AG04450 (cell line): ENCODE results near the gene DUOX1. TPM values are rescaled to one million over a fixed set of nuclear protein-coding genes. Genes with fewer than 3 reads are reported as not detected.
A peak's percentile ranks its signal among the peaks of the same experiment; 100 is the strongest.

Experiments used
- CTCF ChIA-PET: fragments of 300-600, 350-600 bp; formaldehyde crosslinking; extraction: SDS; loops from one replicate; lab custom pipeline; 2022; ENCODE audit warnings: antibody characterized with exemption, inconsistent platforms; lab: Charles Lee
- POLR2A ChIA-PET: fragments of 350-600 bp; formaldehyde crosslinking; extraction: SDS; loops from one replicate; lab custom pipeline; 2021; ENCODE audit warnings: antibody characterized with exemption, inconsistent platforms; lab: Yijun Ruan, JAX
- DNase-seq: peaks from one replicate; pipeline ENCODE4 v3.0.0-alpha.2; 2011; ENCODE audit warnings: low read depth, low spot score
- H3K27ac ChIP-seq: one replicate; pipeline ENCODE4 v1.5.1; 2012; ENCODE audit warnings: low read depth, low read length, control low read depth
- H3K27me3 ChIP-seq: one replicate; pipeline ENCODE4 v1.6.0; 2012; ENCODE audit warnings: low read length; ENCODE audit not compliant: control insufficient read depth, insufficient read depth
- H3K4me3 ChIP-seq: 2 replicates; pipeline ENCODE4 v1.5.1; 2011; ENCODE audit warnings: mild to moderate bottlenecking, low read depth, low read length, control low read depth
- H3K9me3 ChIP-seq: 2 replicates; pipeline ENCODE4 v1.5.1; 2012; ENCODE audit warnings: low read length; ENCODE audit not compliant: control insufficient read depth, insufficient read depth
- CTCF ChIP-seq: IDR thresholded peaks from 2 replicates; pipeline ENCODE4 v1.5.1; 2011; ENCODE audit warnings: low read depth, low read length, control low read depth, inconsistent platforms
- polyA plus RNA-seq: library from polyadenylated mRNA; depleted of rRNA; stranded (reverse); fragments of >200 nt; gene quantifications from 2 replicates; pipeline ENCODE4 v1.2.3, GENCODE V29; 2011

Gene DUOX1
- polyA plus RNA-seq, 1 experiment = not detected

DNA sequence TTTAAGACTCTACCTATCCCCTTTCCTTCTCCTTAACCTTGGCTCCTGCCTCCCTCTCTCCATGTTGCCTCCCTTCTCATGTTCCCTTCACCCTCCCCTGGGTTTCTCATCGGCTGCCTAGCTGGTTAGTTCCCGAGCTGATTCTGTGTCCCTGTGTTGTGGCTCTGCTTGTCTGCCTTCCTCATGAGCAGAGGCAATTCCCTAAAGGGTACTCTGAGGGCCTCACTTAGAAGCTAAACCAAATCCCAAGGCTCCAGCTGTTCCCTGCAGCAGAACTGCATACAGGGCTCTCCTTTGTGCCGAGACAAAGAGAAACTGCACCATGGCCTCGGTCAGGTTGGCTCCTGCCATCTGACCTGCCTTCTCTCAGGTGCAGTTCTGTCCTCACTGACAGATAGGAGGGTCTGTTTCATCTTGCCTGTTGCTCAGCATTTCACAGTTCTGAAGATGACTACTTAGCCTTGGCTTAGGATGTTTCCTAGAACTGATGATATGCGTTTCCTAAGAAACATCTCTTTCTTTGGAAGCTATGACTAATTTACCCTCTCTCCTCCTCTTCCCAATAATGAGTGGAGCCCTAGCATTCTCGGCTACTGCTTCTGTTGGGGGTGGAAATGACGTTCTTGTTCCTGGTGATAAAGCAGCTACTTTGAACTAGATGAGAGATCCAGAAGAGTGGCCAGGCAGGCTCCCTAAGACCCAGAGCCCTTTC is 27.1 kb downstream of the DUOX1 start:
- peak; percentile 16 for DNase-seq
- no peaks in the 10 kb centered on the region for H3K27me3 ChIP-seq
- ChIA-PET CTCF (interaction anchor here (0.6 to 2.4 kb wide), 6 partner anchors 10 to 242 kb away, joined by 3 to 9 read pairs (median 8); no protein-coding TSS in a partner anchor), POLR2A (interaction anchor here (0.6 kb wide), 1 partner anchor 32 kb away, joined by 4 read pairs; no protein-coding TSS in a partner anchor)
- no peak overlapping the region for H3K4me3 ChIP-seq
- no peaks in the 10 kb centered on the region; the same call in 1 of the 2 replicates for H3K9me3 ChIP-seq
- no peak overlapping the region for H3K27ac ChIP-seq
- no peak for TF ChIP-seq CTCF

GRCh38 chr15:45157974-45158373 is 28.2 kb downstream of the DUOX1 start:
- no peak overlapping the region for H3K27ac ChIP-seq
- no peak overlapping the region for H3K4me3 ChIP-seq
- ChIA-PET CTCF (interaction anchor here (1.0 to 2.4 kb wide), 6 partner anchors 36 to 302 kb away, joined by 3 to 9 read pairs (median 4); no protein-coding TSS in a partner anchor), POLR2A (interaction anchor here (0.6 kb wide), 1 partner anchor 50 kb away, joined by 6 read pairs; no protein-coding TSS in a partner anchor)
- H3K9me3 ChIP-seq = no peaks in the 10 kb centered on the region
- peak; percentile 48 for DNase-seq
- H3K27me3 ChIP-seq = no peaks in the 10 kb centered on the region
- no peak for TF ChIP-seq CTCF

DNA sequence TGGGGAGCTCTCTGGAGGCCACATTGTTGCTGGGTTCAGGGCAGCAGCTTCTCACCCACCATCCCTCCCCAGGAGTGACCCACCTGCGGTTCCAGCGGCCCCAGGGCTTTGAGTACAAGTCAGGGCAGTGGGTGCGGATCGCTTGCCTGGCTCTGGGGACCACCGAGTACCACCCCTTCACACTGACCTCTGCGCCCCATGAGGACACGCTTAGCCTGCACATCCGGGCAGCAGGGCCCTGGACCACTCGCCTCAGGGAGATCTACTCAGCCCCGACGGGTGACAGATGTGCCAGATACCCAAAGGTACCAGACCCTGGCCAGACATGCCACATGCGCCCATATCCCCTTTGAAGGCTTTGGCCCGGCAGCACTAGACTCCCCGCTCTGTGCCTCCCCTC is 31.9 kb downstream of the DUOX1 start:
- Histone ChIP-seq H3K9me3 (no peaks in the 10 kb centered on the region), H3K27ac (no peak overlapping the region), H3K4me3 (no peak overlapping the region), H3K27me3 (no peaks in the 10 kb centered on the region)
- ChIA-PET POLR2A (no interaction called here), CTCF (interaction anchor here (0.6 to 6.1 kb wide), 10 partner anchors 13 to 298 kb away, joined by 3 to 202 read pairs (median 10); a partner anchor contains a TSS)
- no peak for DNase-seq
- TF ChIP-seq CTCF = no peak

DNA sequence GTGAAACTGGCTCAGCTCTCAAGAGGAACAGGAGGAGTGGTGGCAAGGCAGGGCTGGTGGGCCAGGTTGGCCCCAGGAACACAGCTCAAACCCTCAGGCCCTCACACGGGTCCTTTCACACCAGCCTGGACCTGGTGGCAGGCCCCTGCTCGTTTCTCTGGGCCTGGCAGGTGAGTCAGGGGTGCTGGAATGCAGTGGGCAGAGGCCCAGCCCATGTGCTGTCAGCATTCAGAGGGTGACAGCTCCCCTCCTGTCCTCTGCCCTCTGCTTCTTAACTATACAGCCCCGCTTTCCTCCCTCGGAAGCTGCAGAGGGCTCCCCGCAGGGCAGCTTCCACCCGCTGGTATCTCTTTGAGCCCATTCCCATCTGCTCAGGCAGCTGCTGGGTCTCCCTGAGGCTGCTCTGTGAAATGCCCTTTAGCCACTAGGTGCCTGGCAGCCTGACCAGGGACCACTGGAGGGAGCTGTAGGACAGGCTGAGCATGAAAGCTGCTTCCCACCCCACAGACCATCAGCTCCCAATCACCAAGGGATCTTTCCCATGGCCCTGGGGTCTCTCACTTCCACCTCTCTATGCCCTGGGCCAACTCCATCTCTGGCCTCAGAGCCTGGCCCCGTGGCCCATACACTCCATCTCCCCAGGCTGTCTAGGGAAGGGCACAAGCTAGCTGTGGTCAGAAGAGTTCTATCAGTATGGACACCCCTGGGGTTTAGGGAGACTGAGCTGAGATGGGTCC is 33.1 kb downstream of the DUOX1 start:
- H3K9me3 ChIP-seq = no peaks in the 10 kb centered on the region
- DNase-seq = peak; percentile 61
- peak overlapping the region; percentile 3 for H3K27ac ChIP-seq
- no peak overlapping the region for H3K4me3 ChIP-seq
- no peaks in the 10 kb centered on the region for H3K27me3 ChIP-seq
- ChIA-PET POLR2A (interaction anchor here (0.6 to 1.4 kb wide), 5 partner anchors 23 to 239 kb away, joined by 3 to 10 read pairs (median 4); a partner anchor contains a TSS), CTCF (interaction anchor here (0.5 to 6.1 kb wide), 44 partner anchors 8 to 790 kb away, joined by 3 to 202 read pairs (median 4); partner anchors contain the start of genes SHF and SLC28A2)
- peak; percentile 99 for TF ChIP-seq CTCF
